CD8-positive, alpha-beta memory T cell (primary cell): ENCODE measurements around the gene CREB5. TPM values are rescaled to one million over a fixed set of nuclear protein-coding genes. Genes with fewer than 3 reads are reported as not detected.

Source experiments
- CTCF ChIA-PET: fragments of 350-600 bp; sonication (Branson Sonifier 250); formaldehyde crosslinking; loops from one replicate; lab custom pipeline; 2021; ENCODE audit warnings: antibody characterized with exemption; lab: Charles Lee
- POLR2A ChIA-PET: fragments of 350-600 bp; sonication (Branson Sonifier 250); formaldehyde crosslinking; loops from one replicate; lab custom pipeline; 2021; ENCODE audit warnings: antibody characterized with exemption; lab: Charles Lee
- DNase-seq, 5 donors: peaks; one replicate each; pipeline versions ENCODE4 v3.0.0 to v3.0.0-alpha.2; 2020 to 2022; ENCODE audit warnings: mixed read lengths in 1 of 5
- H3K27ac ChIP-seq: one replicate; pipeline ENCODE4 v1.7.0; 2013; ENCODE audit warnings: low read depth, mild to moderate bottlenecking, low read length, moderate library complexity
- H3K27me3 ChIP-seq: 2 replicates; pipeline ENCODE4 v1.7.0; 2013; ENCODE audit warnings: low read length, mild to moderate bottlenecking; ENCODE audit not compliant: insufficient read depth, poor library complexity, severe bottlenecking
- H3K36me3 ChIP-seq: 2 replicates; pipeline ENCODE4 v1.7.0; 2013; ENCODE audit warnings: mild to moderate bottlenecking, low read length, moderate library complexity; ENCODE audit not compliant: insufficient read depth
- H3K4me1 ChIP-seq: 2 replicates; pipeline ENCODE4 v1.7.0; 2013; ENCODE audit warnings: mild to moderate bottlenecking, low read length, moderate library complexity; ENCODE audit not compliant: insufficient read depth
- H3K4me3 ChIP-seq: 2 replicates; pipeline ENCODE4 v1.7.0; 2013; ENCODE audit warnings: mild to moderate bottlenecking, low read length
- H3K9me3 ChIP-seq: 2 replicates; pipeline ENCODE4 v1.7.0; 2013; ENCODE audit warnings: mild to moderate bottlenecking, low read length
- H3K27ac Mint-ChIP-seq, 8 donors: one replicate each; pipeline ENCODE4 v1.8.0; 2020 to 2021; ENCODE audit warnings: mixed read lengths in 8 of 8, mild to moderate bottlenecking in 6 of 8, inconsistent platforms in 3 of 8, moderate library complexity in 3 of 8
- H3K27me3 Mint-ChIP-seq, 2 donors: one replicate each; pipeline ENCODE4 v1.8.0; 2020 to 2021; ENCODE audit warnings: mixed read lengths in 2 of 2, mild to moderate bottlenecking in 1 of 2, moderate library complexity in 1 of 2
- H3K36me3 Mint-ChIP-seq, 3 donors: one replicate each; pipeline ENCODE4 v1.8.0; 2020 to 2021; ENCODE audit warnings: mixed read lengths in 3 of 3, inconsistent platforms in 1 of 3, mild to moderate bottlenecking in 1 of 3
- H3K4me1 Mint-ChIP-seq, 3 donors: one replicate each; pipeline ENCODE4 v1.8.0; 2020 to 2021; ENCODE audit warnings: mixed read lengths in 3 of 3, inconsistent platforms in 1 of 3, mild to moderate bottlenecking in 1 of 3
- H3K4me3 Mint-ChIP-seq, 7 donors: one replicate each; pipeline ENCODE4 v1.8.0; 2020 to 2021; ENCODE audit warnings: mixed read lengths in 7 of 7, mild to moderate bottlenecking in 6 of 7, moderate library complexity in 4 of 7, inconsistent platforms in 2 of 7
- H3K9me3 Mint-ChIP-seq, 5 donors: one replicate each; pipeline ENCODE4 v1.8.0; 2020 to 2022; ENCODE audit warnings: mixed read lengths in 5 of 5, mild to moderate bottlenecking in 3 of 5, moderate library complexity in 2 of 5, inconsistent platforms in 1 of 5
- polyA plus RNA-seq: library from polyadenylated mRNA; unstranded; fragments of 300-500 nt; fragmentation: Illumina TruSeq; gene quantifications from one replicate; pipeline ENCODE4 v1.2.3, GENCODE V29; 2021
- total RNA-seq, 2 experiments: library from RNA; stranded (reverse); gene quantifications; one replicate each; pipeline ENCODE4 v1.2.3, GENCODE V29; 2021

CREB5 gene
- total and polyA plus RNA-seq, 3 experiments from 2014 or later: not detected

DNA sequence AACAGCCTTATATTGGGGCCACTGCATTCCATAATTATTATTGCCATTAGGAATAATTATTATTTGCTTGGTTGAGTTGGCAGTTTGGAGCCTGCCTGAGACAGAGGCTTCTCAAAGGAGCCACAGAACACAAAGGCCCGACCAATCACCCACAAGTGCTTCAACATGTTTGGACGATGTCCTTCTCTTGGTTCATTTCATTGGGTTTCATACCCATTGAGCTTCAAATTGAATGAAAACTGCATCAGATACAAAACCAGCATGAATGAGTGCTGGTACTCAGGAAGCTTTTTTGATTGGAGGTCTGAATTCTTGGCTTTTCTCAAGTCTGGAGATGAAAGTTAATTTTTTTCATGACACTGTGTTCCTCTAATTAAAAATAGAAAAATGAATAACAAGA lies 168.3 kb downstream of the CREB5 start:
- Mint-ChIP-seq H3K27ac (no peak overlapping the region), H3K4me1 (no peaks in the 10 kb centered on the region), H3K4me3 (no peak overlapping the region), H3K27me3 (peaks cover 0 to 16% of the 10 kb centered on the region in 2 donors), H3K36me3 (no peaks in the 10 kb centered on the region), H3K9me3 (peaks cover 0 to 6% (median 0%) of the 10 kb centered on the region in 5 donors)
- H3K27me3 ChIP-seq: no peaks in the 10 kb centered on the region
- H3K9me3 ChIP-seq: no peaks in the 10 kb centered on the region
- H3K36me3 ChIP-seq: no peaks in the 10 kb centered on the region
- H3K4me1 ChIP-seq: no peaks in the 10 kb centered on the region
- ChIA-PET CTCF (no interaction called here), POLR2A (no interaction called here)
- no peak overlapping the region for H3K4me3 ChIP-seq
- DNase-seq: no peak
- H3K27ac ChIP-seq: no peak overlapping the region

DNA sequence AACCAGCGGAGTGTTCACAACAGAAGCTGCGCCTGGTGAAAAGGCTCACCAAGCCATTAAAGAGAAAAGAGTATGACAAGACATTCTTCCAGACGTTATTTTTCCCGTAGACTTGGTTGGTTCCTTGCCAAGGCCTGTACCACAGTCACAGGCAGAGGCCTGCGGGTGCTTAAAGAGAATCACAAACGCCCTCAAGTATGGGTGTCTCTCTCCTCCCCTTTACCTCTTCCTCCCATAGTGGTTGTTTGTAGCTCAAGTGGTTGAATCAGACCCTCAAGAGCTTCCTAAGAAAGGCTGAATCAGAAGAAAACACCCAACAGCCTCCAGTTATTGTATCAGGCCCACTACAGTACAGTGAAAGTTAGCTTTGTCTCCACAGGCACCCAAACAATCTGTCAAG lies 169.0 kb downstream of the CREB5 start:
- Mint-ChIP-seq H3K27me3 (peaks cover 0 to 16% of the 10 kb centered on the region in 2 donors), H3K4me1 (no peaks in the 10 kb centered on the region), H3K27ac (no peak overlapping the region), H3K9me3 (peaks cover 0 to 6% (median 0%) of the 10 kb centered on the region in 5 donors), H3K4me3 (no peak overlapping the region), H3K36me3 (no peaks in the 10 kb centered on the region)
- H3K36me3 ChIP-seq: no peaks in the 10 kb centered on the region
- POLR2A ChIA-PET: no interaction called here
- no peaks in the 10 kb centered on the region for H3K4me1 ChIP-seq
- H3K9me3 ChIP-seq: no peaks in the 10 kb centered on the region
- DNase-seq: no peak
- no peak overlapping the region for H3K4me3 ChIP-seq
- H3K27ac ChIP-seq: no peak overlapping the region
- no peaks in the 10 kb centered on the region for H3K27me3 ChIP-seq
- CTCF ChIA-PET: no interaction called here

DNA sequence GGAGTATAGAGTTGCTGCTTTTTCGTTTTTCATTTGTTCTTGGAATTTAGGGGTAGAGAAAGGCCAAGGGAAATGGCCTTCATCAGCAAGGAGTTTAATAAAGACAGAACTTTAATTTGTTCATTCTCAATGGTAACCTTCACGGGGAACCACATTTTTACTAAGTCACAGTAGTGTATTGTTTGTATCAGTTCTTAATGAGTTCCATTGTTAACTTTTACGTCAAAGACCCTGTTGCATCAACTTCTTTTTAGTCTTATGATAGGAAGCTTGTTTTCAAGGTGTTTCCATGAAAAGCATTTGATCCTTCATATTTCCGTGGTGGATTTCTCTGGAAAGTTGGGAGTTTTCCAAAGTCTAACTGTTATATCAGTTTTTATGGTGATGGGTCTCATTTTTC lies 169.9 kb downstream of the CREB5 start:
- Histone ChIP-seq H3K9me3 (no peaks in the 10 kb centered on the region), H3K27me3 (no peaks in the 10 kb centered on the region), H3K27ac (no peak overlapping the region), H3K4me3 (no peak overlapping the region), H3K4me1 (no peaks in the 10 kb centered on the region), H3K36me3 (no peaks in the 10 kb centered on the region)
- no peak for DNase-seq
- Mint-ChIP-seq H3K4me3 (no peak overlapping the region), H3K4me1 (no peaks in the 10 kb centered on the region), H3K27ac (no peak overlapping the region), H3K36me3 (no peaks in the 10 kb centered on the region), H3K9me3 (peaks cover 0 to 6% (median 0%) of the 10 kb centered on the region in 5 donors), H3K27me3 (peaks cover 0 to 16% of the 10 kb centered on the region in 2 donors)
- ChIA-PET CTCF (no interaction called here), POLR2A (no interaction called here)

DNA sequence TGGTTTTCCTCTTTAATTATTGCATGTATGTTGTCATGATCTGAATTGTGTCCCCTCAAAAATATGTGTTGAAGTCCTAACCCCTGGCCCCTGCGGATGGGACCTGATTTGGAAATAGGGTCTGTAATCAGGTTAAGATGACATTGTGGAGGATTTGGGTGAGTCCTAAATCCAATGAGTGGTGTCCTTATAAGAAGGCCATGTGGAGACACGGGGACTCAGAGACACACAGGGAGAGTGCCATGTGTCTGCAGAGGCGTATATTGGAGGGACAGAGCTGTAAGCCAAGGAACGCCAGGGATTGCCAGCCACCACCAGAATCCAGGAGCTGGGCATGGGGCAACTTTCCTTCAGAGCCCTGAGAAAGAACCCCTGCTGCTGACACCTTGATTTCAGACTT lies 171.9 kb downstream of the CREB5 start:
- POLR2A ChIA-PET: no interaction called here
- no peaks in the 10 kb centered on the region for H3K4me1 Mint-ChIP-seq

DNA sequence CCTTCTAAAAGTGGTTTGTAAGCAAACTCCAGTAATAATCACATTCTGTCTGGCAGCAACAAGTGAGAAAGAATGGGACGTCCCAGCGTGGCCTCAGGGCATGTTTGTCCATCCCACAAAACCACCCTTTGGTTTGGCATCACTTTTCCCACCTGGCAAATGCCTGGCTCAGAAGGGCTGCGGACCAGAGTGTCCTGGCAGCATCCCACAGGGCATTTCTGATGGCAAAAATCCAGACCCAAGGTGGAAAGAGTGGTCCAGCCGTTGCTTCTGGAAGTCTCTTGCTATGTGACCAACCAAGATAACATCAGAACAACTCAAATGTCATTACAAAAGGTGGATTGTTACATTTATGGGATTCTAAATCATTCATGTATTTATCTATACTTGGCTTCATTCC lies 174.4 kb downstream of the CREB5 start:
- Mint-ChIP-seq H3K36me3 (no peaks in the 10 kb centered on the region), H3K9me3 (peaks cover 0 to 6% (median 0%) of the 10 kb centered on the region in 5 donors), H3K4me1 (no peaks in the 10 kb centered on the region), H3K4me3 (no peak overlapping the region), H3K27me3 (peaks cover 0 to 16% of the 10 kb centered on the region in 2 donors), H3K27ac (no peak overlapping the region)
- no peaks in the 10 kb centered on the region for H3K27me3 ChIP-seq
- no peaks in the 10 kb centered on the region for H3K36me3 ChIP-seq
- CTCF ChIA-PET: no interaction called here
- H3K4me3 ChIP-seq: no peak overlapping the region
- H3K27ac ChIP-seq: no peak overlapping the region
- POLR2A ChIA-PET: no interaction called here
- no peaks in the 10 kb centered on the region for H3K9me3 ChIP-seq
- DNase-seq: no peak
- no peaks in the 10 kb centered on the region for H3K4me1 ChIP-seq

More for the DNA sequence above, 171.9 kb downstream of the CREB5 start:
- Mint-ChIP-seq H3K9me3 (peaks cover 0 to 6% (median 0%) of the 10 kb centered on the region in 5 donors), H3K36me3 (no peaks in the 10 kb centered on the region), H3K4me3 (no peak overlapping the region), H3K27me3 (peaks cover 0 to 16% of the 10 kb centered on the region in 2 donors), H3K27ac (no peak overlapping the region)
- Histone ChIP-seq H3K27me3 (no peaks in the 10 kb centered on the region), H3K4me3 (no peak overlapping the region), H3K27ac (no peak overlapping the region), H3K4me1 (no peaks in the 10 kb centered on the region), H3K36me3 (no peaks in the 10 kb centered on the region), H3K9me3 (no peaks in the 10 kb centered on the region)
- CTCF ChIA-PET: no interaction called here
- no peak for DNase-seq

DNA sequence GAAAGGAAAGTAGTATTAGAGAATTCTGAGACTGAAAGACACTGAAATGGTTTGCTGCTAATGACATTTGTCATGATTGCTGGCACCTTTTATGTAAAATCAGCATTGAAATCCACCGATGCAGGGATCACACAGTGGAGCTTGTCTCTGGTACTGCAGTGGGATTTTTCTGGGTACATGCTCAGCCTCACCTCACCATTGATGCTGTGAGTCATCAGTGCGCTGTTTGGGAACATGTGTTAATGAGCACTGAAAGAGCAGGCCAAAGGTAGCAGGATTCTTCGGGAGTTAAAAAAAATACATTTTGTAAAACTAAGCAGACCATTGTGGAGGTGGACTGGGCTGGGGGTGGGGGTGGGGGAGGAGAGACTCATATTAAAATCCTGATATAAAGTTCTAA lies 174.9 kb downstream of the CREB5 start:
- Histone ChIP-seq H3K27me3 (no peaks in the 10 kb centered on the region), H3K4me3 (no peak overlapping the region), H3K27ac (no peak overlapping the region), H3K36me3 (no peaks in the 10 kb centered on the region), H3K9me3 (no peaks in the 10 kb centered on the region), H3K4me1 (no peaks in the 10 kb centered on the region)
- Mint-ChIP-seq H3K4me3 (no peak overlapping the region), H3K4me1 (no peaks in the 10 kb centered on the region), H3K36me3 (no peaks in the 10 kb centered on the region), H3K27me3 (peaks cover 0 to 13% of the 10 kb centered on the region in 2 donors), H3K27ac (no peak overlapping the region), H3K9me3 (peaks cover 0 to 6% (median 0%) of the 10 kb centered on the region in 5 donors)
- no peak for DNase-seq
- POLR2A ChIA-PET: no interaction called here
- CTCF ChIA-PET: no interaction called here

DNA sequence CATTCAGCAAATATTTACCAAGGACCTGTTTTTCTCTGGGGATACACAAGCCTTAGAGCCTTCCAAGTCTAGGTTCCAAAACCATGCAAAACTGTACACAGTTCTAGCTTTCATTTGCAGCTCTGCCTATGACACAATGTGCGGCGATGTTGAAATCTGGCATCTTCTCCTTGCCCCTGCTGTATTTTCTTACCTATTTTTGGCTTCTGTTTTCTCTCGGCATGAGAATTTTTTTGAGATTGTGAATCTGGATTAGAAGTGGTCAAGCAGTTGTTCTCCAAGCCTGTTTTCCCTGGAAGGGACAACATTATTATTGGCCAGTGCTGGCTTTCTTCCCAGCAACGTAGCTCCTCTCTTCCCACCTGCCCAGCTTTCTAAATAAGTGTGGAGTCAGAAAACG lies 176.3 kb downstream of the CREB5 start:
- Mint-ChIP-seq H3K27ac (no peak overlapping the region), H3K9me3 (peaks cover 0 to 3% (median 0%) of the 10 kb centered on the region in 5 donors), H3K4me3 (no peak overlapping the region), H3K36me3 (no peaks in the 10 kb centered on the region), H3K27me3 (peaks cover 0 to 6% of the 10 kb centered on the region in 2 donors), H3K4me1 (no peaks in the 10 kb centered on the region)
- Histone ChIP-seq H3K4me3 (no peak overlapping the region), H3K27me3 (no peaks in the 10 kb centered on the region), H3K27ac (no peak overlapping the region), H3K4me1 (no peaks in the 10 kb centered on the region), H3K36me3 (no peaks in the 10 kb centered on the region), H3K9me3 (no peaks in the 10 kb centered on the region)
- POLR2A ChIA-PET: no interaction called here
- DNase-seq: no peak
- CTCF ChIA-PET: interaction anchor here (1.0 kb wide), 1 partner anchor 10 kb away, joined by 3 read pairs; no protein-coding TSS in a partner anchor

DNA sequence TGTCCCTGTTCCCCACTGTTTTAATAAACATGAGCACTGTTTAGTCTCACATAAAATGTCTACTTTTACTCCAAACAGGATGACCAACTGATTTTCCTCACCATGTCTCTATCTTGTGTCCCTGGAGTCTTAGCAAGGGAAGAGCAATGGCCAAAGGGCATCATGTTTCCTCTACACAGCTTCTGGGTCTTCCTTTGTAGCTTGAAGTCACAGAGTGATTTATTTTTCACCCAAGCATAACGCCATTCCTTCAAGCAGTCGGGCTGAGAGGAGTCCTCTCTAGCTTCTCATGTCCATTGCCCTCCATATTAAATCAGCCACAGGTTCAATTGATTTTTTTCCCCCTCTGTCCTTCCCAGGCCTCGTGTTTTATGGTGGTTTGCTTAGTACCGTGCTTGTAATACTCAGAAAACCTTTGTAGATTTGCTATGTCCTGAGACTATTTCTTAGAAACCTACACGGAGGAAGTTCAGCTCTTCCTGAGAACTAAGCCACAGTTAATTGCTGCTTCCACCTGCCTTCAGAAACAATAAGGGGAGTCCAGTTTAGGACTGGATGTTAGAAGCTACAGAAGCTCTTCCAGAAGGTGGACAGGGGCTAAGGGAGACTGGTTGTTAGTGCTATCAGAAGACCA lies 178.8 kb downstream of the CREB5 start:
- H3K27me3 Mint-ChIP-seq: peaks cover 0 to 1% of the 10 kb centered on the region in 2 donors
- Histone ChIP-seq H3K27ac (no peak overlapping the region), H3K9me3 (no peaks in the 10 kb centered on the region), H3K36me3 (no peaks in the 10 kb centered on the region), H3K4me1 (no peaks in the 10 kb centered on the region), H3K27me3 (no peaks in the 10 kb centered on the region), H3K4me3 (no peak overlapping the region)
- H3K27ac Mint-ChIP-seq: no peak overlapping the region
- no peak overlapping the region for H3K4me3 Mint-ChIP-seq
- no peaks in the 10 kb centered on the region for H3K9me3 Mint-ChIP-seq
- H3K4me1 Mint-ChIP-seq: no peaks in the 10 kb centered on the region
- H3K36me3 Mint-ChIP-seq: no peaks in the 10 kb centered on the region
- CTCF ChIA-PET: interaction anchor here (0.8 kb wide), 1 partner anchor 18 kb away, joined by 3 read pairs; no protein-coding TSS in a partner anchor
- POLR2A ChIA-PET: no interaction called here
- no peak for DNase-seq
